ENCODE measurements around the gene SF3A1. TPM values are rescaled to one million over a fixed set of nuclear protein-coding genes. Genes with fewer than 3 reads are reported as not detected.

SF3A1 gene
- total and polyA plus RNA-seq, 2 of the 8 experiments (the other 6 are each of a cell fraction or from before 2014, with no cell fraction given) = 27.8 to 285 TPM

GRCh38 chr22:30304495-30305244, 52.0 kb downstream of the SF3A1 start:
- Histone ChIP-seq H2AFZ (ENCODE audit: low read length) (no peak overlapping the region), H2BK5ac (ENCODE audit: low read depth, low read length) (no peak overlapping the region; the same call in 1 of the 2 replicates), H3K27ac (ENCODE audit: low read depth, low read length) (no peak overlapping the region), H3K79me2 (ENCODE audit: control insufficient read depth in 1 of 2, insufficient read depth in 2 of 2, low read length in 2 of 2) (no peaks in the 10 kb centered on the region), H2BK20ac (ENCODE audit: low read length) (no peak overlapping the region), H3K9ac (replicated peaks in 1 of 4; ENCODE audit: extremely low read depth in 1 of 4, low read depth in 3 of 4, low read length in 3 of 4) (no peak overlapping the region), H3K27me3 (replicated peaks in 1 of 4; ENCODE audit: control insufficient read depth in 3 of 4, extremely low read depth in 1 of 4, insufficient read depth in 3 of 4, low read length in 3 of 4) (no peaks in the 10 kb centered on the region), H2BK120ac (replicated peaks; ENCODE audit: low read depth, low read length) (no peak overlapping the region), H3K14ac (ENCODE audit: insufficient read length) (no peak overlapping the region), H3K4ac (replicated peaks; ENCODE audit: insufficient read length, low read depth, low read length) (no peak overlapping the region), H3K9me3 (ENCODE audit: insufficient read depth in 2 of 2, low read depth in 1 of 2, low read length in 1 of 2) (no peaks in the 10 kb centered on the region), H4K8ac (ENCODE audit: extremely low read depth, insufficient read depth, low read length) (no peak overlapping the region), H2BK15ac (ENCODE audit: low read length) (no peak overlapping the region), H4K20me1 (replicated peaks in 1 of 2; ENCODE audit: control insufficient read depth in 1 of 2, insufficient read depth in 2 of 2, low read length in 2 of 2) (no peaks in the 10 kb centered on the region), H3K4me2 (ENCODE audit: insufficient read depth in 1 of 2, low read depth in 2 of 2, low read length in 2 of 2) (no peak overlapping the region), H2BK12ac (ENCODE audit: low read depth, low read length) (no peak overlapping the region), H3K23me2 (ENCODE audit: low read depth, low read length) (no peaks in the 10 kb centered on the region), H3K79me1 (ENCODE audit: low read depth, low read length) (no peaks in the 10 kb centered on the region), H2AK5ac (ENCODE audit: low read depth, low read length) (no peak overlapping the region), H3K23ac (ENCODE audit: insufficient read length) (no peak overlapping the region), H4K5ac (ENCODE audit: insufficient read length, low read depth, low read length) (no peak overlapping the region), H3K4me1 (replicated peaks in 1 of 4; ENCODE audit: control insufficient read depth in 3 of 4, insufficient read depth in 4 of 4, low read length in 3 of 4) (no peaks in the 10 kb centered on the region), H4K91ac (replicated peaks; ENCODE audit: insufficient read length, low read length) (no peak overlapping the region), H3K36me3 (ENCODE audit: control insufficient read depth in 2 of 4, insufficient read depth in 4 of 4, low read length in 3 of 4) (no peaks in the 10 kb centered on the region), H3K4me3 (ENCODE audit: extremely low read depth in 1 of 4, insufficient read depth in 2 of 4, low read depth in 3 of 4, low read length in 4 of 4) (no peak overlapping the region), H3K56ac (replicated peaks; ENCODE audit: insufficient read length, low read depth, low read length) (no peak overlapping the region), H3K18ac (ENCODE audit: extremely low read depth, low read length) (no peak overlapping the region)
- TF ChIP-seq JUN (IDR thresholded peaks at IDR 0.05; ENCODE audit: low read depth, low read length) = no peak
- no peak for TF ChIP-seq TAF1 (IDR thresholded peaks at IDR 0.05; ENCODE audit: low read depth, low read length)
- FAIRE-seq = no peak
- no peak for DNase-seq (ENCODE audit: low read depth in 1 of 2, low spot score in 2 of 2)
- ChIA-PET CTCF (ENCODE audit: partially characterized antibody) (interaction anchor here (2.1 to 4.9 kb wide), 3 partner anchors 15 to 24 kb away, joined by 5 to 48 read pairs (median 5); partner anchors contain the start of gene CASTOR1), POLR2A (ENCODE audit: partially characterized antibody) (interaction anchor here (0.8 kb wide), 1 partner anchor 17 kb away, joined by 3 read pairs; no protein-coding TSS in a partner anchor)
- 87 to 100% methylated on average over 1 to 7 of the region's 7 CpGs for WGBS, 2 experiments (ENCODE audit: extremely low coverage in 1 of 2, insufficient coverage in 1 of 2, insufficient read length in 1 of 2, insufficient replicate concordance in 2 of 2, low coverage in 1 of 2, low lambda C conversion rate in 2 of 2, missing lambda C conversion rate in 1 of 2)
